Lung (tissue), 12 donors: ENCODE measurements around the gene ITIH3. TPM values are rescaled to one million over a fixed set of nuclear protein-coding genes. Genes with fewer than 3 reads are reported as not detected.

ENCODE experiments used
- ATAC-seq: fragments of 200-7000 bp; cut with Tn5 transposase; one replicate; pipeline ENCODE4 v1.9.1; 2020; ENCODE audit warnings: moderate number of reproducible peaks; ENCODE audit not compliant: insufficient read depth, low FRiP score
- DNase-seq, 3 donors: peaks; one replicate each; pipeline ENCODE4 v3.0.0-alpha.2; 2013 to 2017
- H3K27ac ChIP-seq, 2 donors: one replicate each; pipeline ENCODE4 v1.5.1; 2013; ENCODE audit warnings: mild to moderate bottlenecking in 2 of 2, moderate library complexity in 2 of 2, control low read depth in 1 of 2, inconsistent platforms in 1 of 2, low read depth in 1 of 2, low read length in 1 of 2
- H3K27me3 ChIP-seq, 3 donors: one replicate each; pipeline ENCODE4 v1.5.1; 2013; ENCODE audit warnings: low read length in 2 of 3; ENCODE audit not compliant: control insufficient read depth in 3 of 3, insufficient read depth in 3 of 3
- H3K36me3 ChIP-seq, 4 donors: one replicate each; pipeline ENCODE4 v1.5.1; 2013; ENCODE audit warnings: low read length in 4 of 4, mild to moderate bottlenecking in 1 of 4, moderate library complexity in 1 of 4; ENCODE audit not compliant: control insufficient read depth in 4 of 4, insufficient read depth in 4 of 4
- H3K4me1 ChIP-seq, 5 donors: one replicate each; pipeline ENCODE4 v1.5.1; 2013; ENCODE audit warnings: low read length in 5 of 5, mild to moderate bottlenecking in 2 of 5, moderate library complexity in 1 of 5; ENCODE audit not compliant: control insufficient read depth in 5 of 5, insufficient read depth in 5 of 5
- H3K4me3 ChIP-seq: one replicate; pipeline ENCODE4 v1.5.1; 2013; ENCODE audit warnings: mild to moderate bottlenecking, control low read depth, moderate library complexity
- H3K9ac ChIP-seq, 2 donors: one replicate each; pipeline ENCODE4 v1.5.1; 2013; ENCODE audit warnings: low read length in 2 of 2, control low read depth in 1 of 2; ENCODE audit not compliant: insufficient read depth in 1 of 2
- H3K9me3 ChIP-seq, 4 donors: one replicate each; pipeline ENCODE4 v1.5.1; 2013; ENCODE audit warnings: low read length in 3 of 4, mild to moderate bottlenecking in 1 of 4, moderate library complexity in 1 of 4; ENCODE audit not compliant: control insufficient read depth in 4 of 4, insufficient read depth in 3 of 4
- CTCF ChIP-seq: IDR thresholded peaks from 2 replicates; pipeline ENCODE4 v1.5.1; 2012; ENCODE audit warnings: mild to moderate bottlenecking; ENCODE audit errors: control extremely low read depth, extremely low read depth
- WGBS, 2 donors: extraction: QIAGEN DNeasy Blood & Tissue Kit; methylation state at CpG; one replicate each; pipeline ENCODE4 v1.1.7; 2013; 5-methylcytosine and 5-hydroxymethylcytosine counted together
- polyA plus RNA-seq, 2 donors: library from polyadenylated mRNA; stranded (reverse); fragments of 200-250 nt; gene quantifications; one replicate each; pipeline ENCODE4 v1.2.1, GENCODE V29; 2013
- total RNA-seq, 2 donors: library from RNA; depleted of rRNA in 1 of 2; stranded (reverse); fragments of >200 nt in 1 of 2; gene quantifications; one replicate each; pipeline ENCODE4 v1.2.1, GENCODE V29; 2014 to 2021
- donor health status: control.
- donor health status: control.
- donor health status: Bipolar disorder and iron deficiency.
- donor health status: healthy.
- donor health status: DM: yes; HTN: yes; CAD: no.

Gene ITIH3
- total and polyA plus RNA-seq, 4 donors, result 0.54 to 3.2 (median 1.7) TPM

DNA sequence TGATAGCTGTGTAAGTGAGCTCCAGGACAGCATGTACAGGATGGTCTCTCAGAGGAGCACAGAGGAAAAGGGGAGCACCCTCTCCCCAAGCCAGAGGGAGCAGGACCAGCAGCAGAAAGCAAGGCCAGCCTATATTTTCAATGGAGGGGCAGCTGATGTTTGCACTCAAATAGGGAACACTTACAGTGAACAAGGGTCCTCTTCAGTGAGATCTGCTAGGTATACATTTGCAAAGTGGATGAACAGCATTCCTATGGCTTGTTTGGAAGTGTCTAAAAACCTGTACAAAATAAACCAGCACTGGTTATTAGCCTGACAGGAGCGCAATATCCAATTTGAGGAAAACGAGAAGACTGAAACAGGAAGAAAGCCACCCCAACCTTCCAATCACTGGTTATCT, 57.8 kb downstream of the ITIH3 start:
- Histone ChIP-seq H3K36me3 (peaks cover 0 to 40% (median 15%) of the 10 kb centered on the region in 4 donors), H3K9me3 (no peaks in the 10 kb centered on the region), H3K27ac (no peak overlapping the region), H3K4me1 (peaks cover 0 to 10% (median 4%) of the 10 kb centered on the region in 5 donors), H3K27me3 (no peaks in the 10 kb centered on the region), H3K9ac (no peak overlapping the region), H3K4me3 (no peak overlapping the region)
- 57 to 70% methylated on average over 2 of the region's 2 CpGs for WGBS, 2 donors
- DNase-seq (peak in 2 of 3 donors; percentile 32 to 57), ATAC-seq (no peak)
- TF ChIP-seq CTCF, result no peak

- ATAC-seq (no peak), DNase-seq (peak in 1 of 3 donors; percentile 22)
- H3K9me3 ChIP-seq, result no peaks in the 10 kb centered on the region
- H3K27me3 ChIP-seq, result no peaks in the 10 kb centered on the region
- no peak overlapping the region for H3K27ac ChIP-seq
- no peak overlapping the region for H3K9ac ChIP-seq
- 92 to 94% methylated on average over 2 of the region's 2 CpGs for WGBS, 2 donors
- no peak for TF ChIP-seq CTCF
- no peak overlapping the region for H3K4me3 ChIP-seq
- H3K4me1 ChIP-seq, result peaks cover 0 to 10% (median 4%) of the 10 kb centered on the region in 5 donors
- H3K36me3 ChIP-seq, result peaks cover 0 to 28% (median 10%) of the 10 kb centered on the region in 4 donors
These were observed 59.4 kb downstream of the ITIH3 start for GRCh38 chr3:52854013-52854412.

- H3K36me3 ChIP-seq, result peaks cover 0 to 10% (median 2%) of the 10 kb centered on the region in 4 donors
- WGBS, 2 donors, result 86 to 93% methylated on average over 5 of the region's 5 CpGs
- DNase-seq (no peak), ATAC-seq (no peak)
- H3K9me3 ChIP-seq, result no peaks in the 10 kb centered on the region
- H3K27ac ChIP-seq, result no peak overlapping the region
- no peaks in the 10 kb centered on the region for H3K27me3 ChIP-seq
- H3K9ac ChIP-seq, result no peak overlapping the region
- no peak overlapping the region for H3K4me3 ChIP-seq
- peaks cover 0 to 10% (median 4%) of the 10 kb centered on the region in 5 donors for H3K4me1 ChIP-seq
- no peak for TF ChIP-seq CTCF
These were observed 62.1 kb downstream of the ITIH3 start for GRCh38 chr3:52856666-52857065.

- no peak for TF ChIP-seq CTCF
- Histone ChIP-seq H3K27ac (no peak overlapping the region), H3K36me3 (peaks cover 0 to 7% (median 0%) of the 10 kb centered on the region in 4 donors), H3K4me1 (peaks cover 0 to 7% (median 3%) of the 10 kb centered on the region in 5 donors), H3K27me3 (no peaks in the 10 kb centered on the region), H3K4me3 (no peak overlapping the region), H3K9ac (no peak overlapping the region), H3K9me3 (no peaks in the 10 kb centered on the region)
- WGBS, 2 donors, result 92% methylated on average over 3 of the region's 3 CpGs
- ATAC-seq, result no peak
- no peak for DNase-seq
These were observed 62.5 kb downstream of the ITIH3 start for GRCh38 chr3:52857133-52857532.
